Measurements from ENCODE around the gene SCN9A.
"Not testable (repeated sequence)": the region's sequence is repeated elsewhere in the genome, so short reads cannot be mapped to it uniquely, and the experiment has no call there.

The SCN9A gene

GRCh38 chr2:166375195-166375735 lies 479 bp downstream of the SCN9A start:
- no peak for DNase-seq (ENCODE audit: low read depth in 2 of 2)

DNA sequence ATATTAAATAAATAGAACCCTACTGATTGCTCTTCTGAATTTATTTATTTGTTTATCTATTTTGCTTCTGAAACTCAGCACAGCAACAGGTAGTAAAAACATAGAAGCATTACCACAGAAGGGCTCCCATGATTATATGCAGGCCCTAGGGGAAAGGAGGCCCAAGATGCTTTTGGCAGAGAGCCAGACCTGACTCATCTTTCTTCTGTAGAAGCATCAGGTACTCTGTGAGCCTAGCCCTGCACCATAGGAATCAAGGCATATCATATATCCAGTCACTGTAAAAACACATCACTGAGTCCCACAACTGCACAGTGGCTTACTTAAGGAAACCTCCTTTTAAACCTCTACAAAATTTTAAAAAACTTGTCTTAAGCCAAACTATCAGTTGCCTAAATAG lies 1.8 kb downstream of the SCN9A start:
- no peak for DNase-seq (ENCODE audit: low read depth in 2 of 2)

DNA sequence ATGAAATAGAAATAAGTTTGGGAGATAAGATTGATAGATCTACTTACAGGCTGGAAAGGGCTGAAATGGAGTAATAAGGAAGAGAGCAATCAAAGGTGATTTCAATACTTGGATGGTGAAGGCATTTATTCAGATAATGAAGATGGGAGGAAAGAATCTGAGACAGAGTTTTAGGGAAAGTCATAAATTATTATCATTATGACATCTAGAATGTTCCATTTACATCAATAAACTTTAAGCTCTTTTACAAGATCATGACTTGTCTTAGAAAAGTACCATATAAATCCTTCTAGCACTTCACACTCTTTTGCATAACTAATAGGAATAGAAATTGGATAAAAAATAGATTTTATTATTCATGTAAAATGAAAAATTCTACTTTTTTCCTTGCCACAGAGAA lies 2.2 kb downstream of the SCN9A start:
- no peak for DNase-seq (ENCODE audit: low read depth in 2 of 2)

- no peak for DNase-seq (ENCODE audit: low read depth in 2 of 2)
Measured at GRCh38 chr2:166373105-166373504, 2.6 kb downstream of the SCN9A start.

GRCh38 chr2:166372046-166372445 lies 3.7 kb downstream of the SCN9A start:
- no peak for DNase-seq (ENCODE audit: low read depth in 2 of 2)

- DNase-seq (ENCODE audit: low read depth in 2 of 2): no peak
Measured at GRCh38 chr2:166365803-166366420, 9.8 kb downstream of the SCN9A start.

DNA sequence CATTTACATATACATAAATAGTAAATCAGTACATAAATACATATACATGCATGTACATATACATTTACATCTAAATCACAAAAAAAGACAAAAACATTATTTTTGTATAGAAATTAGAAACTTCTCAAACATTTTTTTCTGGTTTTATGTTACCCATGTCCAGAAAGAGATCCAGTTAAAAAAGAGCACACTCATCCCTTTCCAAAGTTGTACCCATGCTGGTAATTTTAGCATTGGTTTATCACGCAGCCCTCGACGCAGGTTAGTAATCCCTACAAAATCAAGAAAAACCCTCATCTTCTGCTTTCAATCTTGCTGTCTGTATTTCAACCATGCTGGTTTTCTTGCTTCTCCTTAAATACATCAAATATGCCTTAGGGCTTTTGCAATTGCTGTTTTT lies 10.5 kb downstream of the SCN9A start:
- DNase-seq (ENCODE audit: low read depth in 2 of 2): no peak

DNA sequence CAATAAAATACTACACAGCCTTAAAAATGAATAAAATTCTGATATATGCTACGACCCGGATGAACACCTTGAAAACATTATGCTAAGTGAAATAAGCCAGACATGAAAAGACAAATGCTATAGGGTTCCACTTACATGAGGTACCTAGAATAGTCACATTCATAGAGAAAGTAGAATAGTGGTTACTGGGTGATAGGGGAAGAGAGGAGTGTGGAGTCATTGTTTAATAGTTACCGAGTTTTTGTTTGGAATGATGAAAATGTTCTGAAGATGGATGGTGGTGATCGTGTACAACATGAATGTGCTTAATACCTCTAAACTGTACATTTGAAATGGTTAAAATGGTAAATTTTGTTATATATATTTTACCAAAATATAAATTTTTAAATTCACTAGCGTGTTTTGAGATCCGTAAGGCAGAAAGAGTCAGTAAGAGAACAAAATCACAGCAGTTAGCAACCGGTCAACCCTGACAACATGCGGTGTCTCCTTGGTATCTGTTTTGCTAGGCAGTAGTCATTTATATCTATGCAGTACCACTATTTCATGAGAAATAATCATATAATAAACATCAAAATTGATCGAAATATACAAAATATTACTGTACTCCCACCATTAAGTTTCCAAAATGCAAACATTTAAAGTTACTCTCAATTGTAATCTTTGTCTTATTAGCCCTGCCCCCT lies 11.1 kb downstream of the SCN9A start:
- no peak for DNase-seq (ENCODE audit: low read depth in 2 of 2)

DNA sequence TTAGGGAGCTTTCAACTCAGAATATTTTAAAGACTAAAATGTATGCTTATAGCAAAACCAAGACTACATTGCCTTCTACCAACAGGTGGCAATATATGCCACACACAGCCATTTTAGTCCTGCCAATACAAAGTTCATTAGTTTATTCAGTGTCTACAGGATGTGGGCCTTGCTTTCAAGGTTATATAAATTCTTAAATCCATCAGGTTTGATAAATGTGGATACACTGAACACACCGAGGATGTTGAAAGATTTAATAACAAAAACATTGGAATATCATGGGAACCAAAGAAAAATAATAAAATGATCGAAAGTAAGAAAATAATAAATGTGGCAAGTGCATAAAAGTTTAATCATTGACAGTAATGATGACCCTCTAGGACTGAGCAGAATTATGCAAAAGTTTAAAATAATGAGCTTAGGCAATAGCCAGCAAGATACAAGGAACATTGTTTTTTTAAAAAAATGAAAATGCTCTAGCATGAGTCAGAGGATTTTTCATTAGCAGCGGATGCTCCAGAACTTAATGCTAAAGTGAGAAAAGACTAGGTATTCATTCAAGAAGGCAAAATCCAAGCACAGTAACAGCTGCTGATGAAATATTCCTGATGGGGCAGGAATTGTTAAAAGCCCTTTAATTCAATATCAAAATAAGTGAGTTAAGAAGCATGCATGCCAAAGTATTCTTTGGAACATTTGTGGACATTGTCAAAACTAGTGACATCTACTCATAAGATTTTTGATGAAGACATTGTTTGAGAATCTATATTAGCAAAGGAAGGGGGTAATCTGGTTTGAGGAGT lies 14.2 kb downstream of the SCN9A start:
- no peak for DNase-seq (ENCODE audit: low read depth in 2 of 2)

DNA sequence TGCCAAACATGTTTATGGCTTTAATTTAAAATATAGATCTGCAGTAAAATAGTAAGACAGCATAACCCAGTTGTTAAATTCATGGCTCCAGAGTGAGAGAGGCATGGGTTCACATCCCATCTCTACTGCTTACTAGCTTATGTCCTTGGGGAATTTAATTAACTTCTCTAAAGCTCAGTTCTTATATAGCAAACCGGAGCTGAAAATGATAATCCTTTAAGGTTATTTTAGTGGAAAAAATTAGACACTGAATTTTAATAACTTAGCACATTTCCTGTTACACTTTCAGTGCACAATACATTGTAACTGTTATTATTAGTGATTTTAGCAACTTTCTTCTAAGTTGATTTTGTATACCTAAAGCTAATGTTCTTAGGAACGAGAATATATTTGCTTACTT lies 14.8 kb downstream of the SCN9A start:
- DNase-seq (ENCODE audit: low read depth in 2 of 2): no peak

DNA sequence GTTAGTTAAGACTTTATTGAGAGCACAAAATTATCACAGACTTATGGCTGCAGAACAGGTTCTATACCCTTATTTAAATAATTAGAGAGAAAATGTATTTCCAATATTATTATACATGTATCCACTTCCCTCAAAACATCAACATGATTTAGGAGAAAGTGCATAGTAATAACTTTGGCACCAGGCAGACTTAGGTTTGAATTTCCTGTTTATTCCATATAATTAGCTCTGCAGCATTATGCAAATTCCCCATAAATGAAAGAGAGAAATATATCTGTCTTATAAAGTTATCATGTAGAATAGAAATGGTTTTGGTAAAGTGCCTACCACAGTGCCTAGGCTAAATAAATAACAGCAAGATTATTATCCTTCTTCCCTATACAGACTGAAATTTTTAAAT lies 15.3 kb downstream of the SCN9A start:
- no peak for DNase-seq (ENCODE audit: low read depth in 2 of 2)

DNA sequence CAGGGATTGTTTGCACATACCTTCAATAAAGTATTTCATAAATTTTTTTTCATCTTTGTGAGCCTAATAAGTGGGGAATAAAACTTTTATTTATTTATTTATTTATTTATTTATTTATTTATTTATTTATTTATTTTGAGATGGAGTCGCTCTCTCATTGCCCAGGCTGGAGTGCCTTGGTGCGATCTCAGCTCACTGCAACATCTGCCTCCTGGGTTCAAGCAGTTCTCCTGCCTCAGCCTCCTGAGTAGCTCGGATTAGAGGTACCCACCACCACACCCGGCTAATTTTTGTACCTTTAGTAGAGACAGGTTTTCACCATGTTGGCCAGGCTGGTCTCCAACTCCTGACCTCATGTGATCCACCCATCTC lies 17.8 kb downstream of the SCN9A start:
- not testable (repeated sequence) for DNase-seq (ENCODE audit: low read depth in 2 of 2)

- no peak for DNase-seq (ENCODE audit: low read depth in 2 of 2)
Measured at GRCh38 chr2:166357068-166357949, 18.4 kb downstream of the SCN9A start.

DNA sequence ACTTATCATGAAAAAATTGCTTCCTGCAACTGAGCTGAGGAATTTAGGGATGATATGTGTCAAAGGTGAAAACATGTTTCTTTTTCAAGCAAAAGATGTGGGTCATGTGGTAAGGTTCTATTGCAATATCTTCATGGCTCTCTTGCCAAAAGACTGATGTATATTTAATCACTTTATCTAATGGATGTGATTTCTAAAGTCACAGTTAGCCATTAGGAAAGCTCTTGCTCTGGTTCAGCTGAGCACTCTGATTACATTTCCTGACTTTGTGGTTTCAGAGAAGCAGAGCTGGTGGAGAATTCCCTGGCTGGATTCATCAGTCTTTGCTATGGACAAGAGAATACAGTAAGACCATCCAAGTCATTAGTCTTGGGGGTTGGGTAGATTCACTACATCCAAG lies 24.4 kb downstream of the SCN9A start:
- DNase-seq (ENCODE audit: low read depth in 2 of 2): no peak

DNA sequence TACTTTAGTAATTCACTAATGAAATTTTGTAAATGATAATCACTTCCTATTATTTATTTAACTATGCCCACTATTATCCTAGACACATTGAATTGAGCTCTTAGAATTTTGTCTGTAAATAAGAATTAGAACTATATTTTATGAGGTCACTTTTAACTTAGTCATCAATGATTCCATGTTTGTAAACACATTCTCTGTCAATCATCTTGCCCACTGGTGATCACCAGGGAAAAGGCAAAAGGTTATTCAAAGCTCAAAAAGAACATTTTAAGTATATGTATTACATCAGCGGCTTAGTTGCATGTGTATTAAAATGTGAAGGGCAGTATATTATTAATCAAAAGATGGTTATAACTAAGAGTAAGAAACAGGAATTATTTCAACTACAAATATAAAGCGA lies 25.2 kb downstream of the SCN9A start:
- no peak for DNase-seq (ENCODE audit: low read depth in 2 of 2)

DNA sequence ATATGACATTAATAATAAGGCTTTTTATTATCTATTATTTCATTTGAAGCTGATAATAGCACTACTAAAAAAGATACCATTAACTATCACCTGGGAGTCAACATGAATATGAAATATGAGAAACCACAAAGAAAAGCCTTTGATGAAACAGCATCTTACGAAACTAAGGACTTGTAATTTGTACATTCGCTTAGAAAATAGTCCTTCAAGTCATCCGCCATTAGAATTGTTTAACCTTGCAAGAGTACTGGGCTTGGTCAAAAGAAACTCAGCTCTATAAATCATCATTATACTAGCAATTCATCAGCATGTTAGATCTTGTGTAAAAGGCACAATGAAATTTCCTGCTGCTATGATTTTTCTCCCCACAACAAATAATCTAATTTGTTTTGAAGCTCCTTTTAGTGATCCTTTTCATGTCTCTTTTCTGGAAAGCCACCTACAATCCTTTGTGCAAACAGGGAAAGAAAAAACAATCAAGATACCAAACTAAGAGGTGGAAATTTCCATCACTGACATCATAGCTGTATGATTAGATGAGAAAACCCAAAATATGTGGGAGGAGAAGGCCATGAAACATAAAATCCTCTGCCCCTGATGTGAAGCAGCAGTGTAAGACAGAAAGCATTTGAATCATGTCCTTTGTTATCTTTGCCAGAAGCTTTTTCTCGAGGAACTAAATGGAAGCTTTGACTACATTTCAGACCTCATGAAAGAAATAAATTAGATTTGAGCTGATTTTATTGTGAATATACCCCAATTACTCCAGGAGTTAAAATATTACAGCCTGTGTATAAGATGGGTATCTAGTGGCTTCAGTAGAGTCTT lies 31.2 kb downstream of the SCN9A start:
- no peak for DNase-seq (ENCODE audit: low read depth in 2 of 2)

DNA sequence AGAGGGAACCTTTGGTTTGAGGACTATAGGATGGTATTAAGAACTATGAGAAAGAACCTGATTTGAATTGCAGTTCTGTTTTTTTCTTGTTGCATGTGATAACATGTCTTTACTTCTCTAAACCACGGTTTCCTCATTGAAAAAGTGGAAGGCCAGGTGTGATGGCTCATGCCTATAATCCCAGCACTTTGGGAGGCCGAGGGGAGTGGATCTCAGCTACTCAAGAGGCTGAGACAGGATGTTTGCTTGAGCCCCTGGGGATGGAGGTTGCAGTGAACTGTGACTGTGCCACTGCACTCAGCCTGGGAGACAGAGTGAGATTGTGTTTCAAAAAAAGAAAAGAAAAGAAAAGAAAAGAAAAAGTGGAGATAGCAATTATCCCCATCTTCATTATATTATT lies 32.3 kb downstream of the SCN9A start:
- no peak for DNase-seq (ENCODE audit: low read depth in 2 of 2)

GRCh38 chr2:166341426-166341825 lies 34.3 kb downstream of the SCN9A start:
- DNase-seq (ENCODE audit: low read depth in 2 of 2): no peak

DNA sequence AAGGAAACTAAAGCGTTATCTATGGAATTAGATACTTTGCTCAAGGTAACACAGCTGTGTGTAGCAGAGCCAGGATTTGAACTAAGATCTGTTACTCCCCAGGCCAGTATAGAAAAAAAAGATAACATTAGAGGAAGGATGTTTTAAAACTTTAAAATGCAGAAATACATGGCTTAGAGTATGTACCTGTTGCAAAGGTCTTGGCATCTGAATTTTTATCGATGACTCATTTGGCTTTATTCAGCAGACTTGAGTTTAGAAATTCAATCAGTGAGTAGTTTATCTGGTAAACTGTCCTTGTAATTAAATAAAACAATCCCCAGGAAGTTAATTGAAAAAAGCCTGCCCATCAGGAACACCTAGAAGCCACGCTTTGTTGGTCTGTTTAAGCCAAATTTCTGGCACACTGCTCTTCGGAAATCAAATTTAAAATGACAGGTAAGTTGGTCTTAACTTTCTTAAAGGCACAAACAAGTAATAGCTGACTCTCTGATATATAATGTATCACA lies 36.9 kb downstream of the SCN9A start:
- no peak for DNase-seq (ENCODE audit: low read depth in 2 of 2)

DNA sequence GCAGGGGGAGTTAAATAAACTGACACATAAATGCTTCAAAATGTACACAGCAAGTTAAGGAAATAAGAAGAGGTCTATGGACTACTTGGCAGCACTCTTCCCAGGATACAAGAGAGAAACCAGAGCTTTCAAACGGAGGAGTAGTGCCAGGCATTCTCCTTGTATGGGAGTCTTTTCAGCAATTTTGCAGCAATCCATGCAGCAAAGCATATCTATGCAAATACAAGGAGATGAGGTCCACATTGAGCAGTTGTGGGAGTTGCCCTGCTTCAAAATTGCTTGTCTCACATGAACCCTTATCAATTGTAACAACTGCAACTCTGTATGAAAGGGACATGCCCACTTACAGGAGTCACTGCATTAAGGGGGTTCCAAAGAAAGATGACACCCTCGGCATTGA lies 37.8 kb downstream of the SCN9A start:
- no peak for DNase-seq (ENCODE audit: low read depth in 2 of 2)

GRCh38 chr2:166335284-166335683 lies 40.5 kb downstream of the SCN9A start:
- no peak for DNase-seq (ENCODE audit: low read depth in 2 of 2)
